ENCODE data around the gene RIPK1. TPM values are rescaled to one million over a fixed set of nuclear protein-coding genes. Genes with fewer than 3 reads are reported as not detected.

RIPK1 gene
- total and polyA plus RNA-seq, 9 of the 15 experiments (the other 6 are each of a cell fraction or from before 2014, with no cell fraction given) = 3.8 to 24.9 (median 17.7) TPM

- TF ChIP-seq ZBTB43 (CRISPR knock-in tag; IDR thresholded peaks at IDR 0.05) (0 out of 2 replicates have a peak, but pooled peaks have one; percentile 65), GTF3C2 (IDR thresholded peaks at IDR 0.05; ENCODE audit: borderline replicate concordance, extremely low read depth, insufficient read length) (no peak), ZNF318 (IDR thresholded peaks at IDR 0.05; ENCODE audit: borderline replicate concordance in 1 of 2, low read depth in 1 of 2) (no peak), ZBTB33 (CRISPR knock-in tag; IDR thresholded peaks at IDR 0.05) (peak; percentile 78; the same call in 1 of the 2 replicates), ELK3 (CRISPR knock-in tag; IDR thresholded peaks at IDR 0.05) (no peak), NCOA6 (IDR thresholded peaks at IDR 0.05) (no peak), YY1 (IDR thresholded peaks at IDR 0.05; ENCODE audit: borderline replicate concordance in 1 of 3, control insufficient read depth in 1 of 3, extremely low read depth in 1 of 3, insufficient read depth in 3 of 3, insufficient read length in 1 of 3, insufficient replicate concordance in 2 of 3, low read depth in 1 of 3, low read length in 2 of 3) (peak; percentile 4 to 83 (median 70))
Measured at GRCh38 chr6:3118353-3119039, 50.2 kb downstream of the RIPK1 start, which contains the start of gene BPHL (continued).
